Type B pancreatic cell (in vitro differentiated cells): Measurements from ENCODE around the gene COL9A2. TPM values are rescaled to one million over a fixed set of nuclear protein-coding genes. Genes with fewer than 3 reads are reported as not detected.

Source experiments
- DNase-seq: peaks from one replicate; pipeline ENCODE4 v3.0.0; 2021; ENCODE audit warnings: mixed read lengths; ENCODE audit not compliant: unreplicated experiment; ENCODE audit errors: extremely low spot score
- H3K27ac Mint-ChIP-seq: 2 replicates; pipeline ENCODE4 v1.8.0; 2021; ENCODE audit warnings: mild to moderate bottlenecking, mixed read lengths
- H3K27me3 Mint-ChIP-seq: 2 replicates; pipeline ENCODE4 v1.8.0; 2021; ENCODE audit warnings: mixed read lengths
- H3K36me3 Mint-ChIP-seq: 2 replicates; pipeline ENCODE4 v1.8.0; 2021; ENCODE audit warnings: mixed read lengths
- H3K4me1 Mint-ChIP-seq: one replicate; pipeline ENCODE4 v1.8.0; 2021; ENCODE audit warnings: mixed read lengths; ENCODE audit not compliant: unreplicated experiment
- H3K4me3 Mint-ChIP-seq: 2 replicates; pipeline ENCODE4 v1.8.0; 2021; ENCODE audit warnings: mild to moderate bottlenecking, mixed read lengths
- H3K9me3 Mint-ChIP-seq: 2 replicates; pipeline ENCODE4 v1.8.0; 2021; ENCODE audit warnings: mixed read lengths
- CTCF ChIP-seq: fragments of 200-600 bp; sonication (generic); conservative IDR thresholded peaks from 2 replicates; pipeline ENCODE4 v1.5.0; 2021; ENCODE audit warnings: antibody characterized with exemption, mild to moderate bottlenecking
- total RNA-seq: library from RNA; stranded (reverse); gene quantifications from 2 replicates; pipeline ENCODE4 v1.2.1, GENCODE V29; 2021; ENCODE audit warnings: low replicate concordance

COL9A2 gene
- total RNA-seq, 1 donor from 2014 or later = 19.8 TPM

GRCh38 chr1:40265298-40265697 is 51.8 kb downstream of the COL9A2 start:
- peaks cover 7% of the 10 kb centered on the region for H3K4me1 Mint-ChIP-seq
- no peak overlapping the region for H3K27ac Mint-ChIP-seq

GRCh38 chr1:40264354-40264781 is 52.7 kb downstream of the COL9A2 start:
- H3K27me3 Mint-ChIP-seq = no peaks in the 10 kb centered on the region
- no peaks in the 10 kb centered on the region for H3K9me3 Mint-ChIP-seq
- TF ChIP-seq CTCF = no peak
- no peak overlapping the region for H3K4me3 Mint-ChIP-seq
- peaks cover 28% of the 10 kb centered on the region for H3K36me3 Mint-ChIP-seq
- H3K27ac Mint-ChIP-seq = no peak overlapping the region
- peaks cover 9% of the 10 kb centered on the region for H3K4me1 Mint-ChIP-seq
- DNase-seq = no peak

More at GRCh38 chr1:40265298-40265697, 51.8 kb downstream of the COL9A2 start:
- H3K36me3 Mint-ChIP-seq = peaks cover 33% of the 10 kb centered on the region
- no peak for TF ChIP-seq CTCF
- DNase-seq = no peak
- H3K4me3 Mint-ChIP-seq = no peak overlapping the region
- no peaks in the 10 kb centered on the region for H3K27me3 Mint-ChIP-seq
- no peaks in the 10 kb centered on the region for H3K9me3 Mint-ChIP-seq

GRCh38 chr1:40258445-40258769 is 58.7 kb downstream of the COL9A2 start:
- Mint-ChIP-seq H3K9me3 (no peaks in the 10 kb centered on the region), H3K36me3 (peaks cover 20% of the 10 kb centered on the region), H3K4me1 (peaks cover 20% of the 10 kb centered on the region), H3K4me3 (peak overlapping the region; percentile 97), H3K27me3 (no peaks in the 10 kb centered on the region), H3K27ac (peak overlapping the region; percentile 99)
- DNase-seq = no peak
- no peak for TF ChIP-seq CTCF

GRCh38 chr1:40257688-40258444 is 59.2 kb downstream of the COL9A2 start, which contains the start of gene ZMPSTE24:
Gene ZMPSTE24 (plus strand): TSS chr1:40258236. CDS start chr1:40258272, 36 bp downstream.
- DNase-seq = peak; percentile 95
- Mint-ChIP-seq H3K36me3 (peaks cover 16% of the 10 kb centered on the region), H3K4me3 (peak within 1 kb of the TSS; percentile 97), H3K4me1 (peaks cover 20% of the 10 kb centered on the region), H3K27me3 (no peaks in the 10 kb centered on the region), H3K27ac (peak within 1 kb of the TSS; percentile 99), H3K9me3 (no peaks in the 10 kb centered on the region)
- no peak for TF ChIP-seq CTCF

GRCh38 chr1:40257313-40257687 is 59.8 kb downstream of the COL9A2 start:
- no peaks in the 10 kb centered on the region for H3K27me3 Mint-ChIP-seq
- DNase-seq = no peak
- H3K4me1 Mint-ChIP-seq = peaks cover 20% of the 10 kb centered on the region
- no peaks in the 10 kb centered on the region for H3K9me3 Mint-ChIP-seq
- peaks cover 12% of the 10 kb centered on the region for H3K36me3 Mint-ChIP-seq
- no peak for TF ChIP-seq CTCF
- peak overlapping the region; percentile 99 for H3K27ac Mint-ChIP-seq
- H3K4me3 Mint-ChIP-seq = peak overlapping the region; percentile 97
